Measurements from ENCODE around the gene NCK2.

- TF ChIP-seq POLR2A (IDR thresholded peaks at IDR 0.05) (no peak), CTCF (IDR thresholded peaks at IDR 0.05) (no peak), POLR2AphosphoS5 (IDR thresholded peaks at IDR 0.05; ENCODE audit: insufficient read depth in 1 of 2, low read depth in 1 of 2) (no peak)
Measured at GRCh38 chr2:105872830-105873229, 128.1 kb downstream of the NCK2 start.

Data from vagina (tissue), 2 donors.